HepG2 (cell line): ENCODE data around the gene LCE7A. TPM values are rescaled to one million over a fixed set of nuclear protein-coding genes. Genes with fewer than 3 reads are reported as not detected.

Experiments
- ATAC-seq: fragments of 200-7000 bp; cut with Tn5 transposase; 3 replicates; pipeline ENCODE4 v1.9.1; 2020; ENCODE audit warnings: mild to moderate bottlenecking, moderate library complexity
- BruUV-seq: library from RNA; stranded (reverse); fragments of 400-500 nt; replicated peaks from 2 replicates; lab custom pipeline; 2021; lab: Mats Ljungman, UMichigan
- CTCF ChIA-PET: fragments of 300-600 bp; formaldehyde crosslinking; extraction: SDS; loops from one replicate; lab custom pipeline; 2021; ENCODE audit warnings: low total read pairs, inconsistent platforms, low intra/inter-chr PET ratio; lab: Yijun Ruan, JAX
- POLR2A ChIA-PET: fragments of 350-600 bp; sonication (Branson Sonifier 250); formaldehyde crosslinking; loops from one replicate; lab custom pipeline; 2020; ENCODE audit warnings: antibody characterized with exemption, inconsistent platforms; lab: Yijun Ruan, JAX
- DNase-seq: peaks from one replicate; pipeline ENCODE4 v3.0.0-alpha.2; 2015; ENCODE audit warnings: low spot score
- FAIRE-seq: peaks from 3 replicates; lab custom pipeline; 2011; peaks lifted over from hg19 to GRCh38; lab: Jason Lieb, UNC
- H2AFZ ChIP-seq: one replicate; pipeline ENCODE4 v1.6.1; 2011; ENCODE audit warnings: low read length, inconsistent platforms
- H3K27ac ChIP-seq: fragments of 300-600 bp; 3 replicates; pipeline ENCODE4 v1.8.0; 2011; ENCODE audit warnings: mixed run types, mild to moderate bottlenecking, mixed read lengths, low read length, inconsistent platforms; ENCODE audit not compliant: insufficient read depth; ENCODE audit errors: extremely low read length
- H3K27me3 ChIP-seq, 2 experiments: fragments of 200-600 bp in 1 of 2; 2 replicates in 1 of 2; 3 replicates in 1 of 2; pipeline versions ENCODE4 v1.6.0 to v1.8.0; 2011; ENCODE audit warnings: low read length in 2 of 2, mild to moderate bottlenecking in 2 of 2, moderate library complexity in 2 of 2, inconsistent platforms in 1 of 2; ENCODE audit not compliant: insufficient read depth in 2 of 2, control insufficient read depth in 1 of 2
- H3K36me3 ChIP-seq, 2 experiments: fragments of 200-600 bp in 1 of 2; replicated peaks in 1 of 2; 2 replicates in 1 of 2; 3 replicates in 1 of 2; pipeline versions ENCODE4 v1.5.1 to v1.8.0; 2011; ENCODE audit warnings: low read length in 2 of 2, inconsistent platforms in 1 of 2; ENCODE audit not compliant: insufficient read depth in 2 of 2, control insufficient read depth in 1 of 2
- H3K4me1 ChIP-seq: 2 replicates; pipeline ENCODE4 v1.5.1; 2012; ENCODE audit warnings: low read length, inconsistent platforms; ENCODE audit not compliant: insufficient read depth
- H3K4me2 ChIP-seq: 2 replicates; pipeline ENCODE4 v1.6.0; 2011; ENCODE audit warnings: low read depth, low read length, inconsistent platforms
- H3K4me3 ChIP-seq, 3 experiments: fragments of 200-600 bp in 1 of 3; sonication (generic), shearing (Covaris generic) in 1 of 3; replicated peaks in 1 of 3; 2 replicates each; pipeline ENCODE4 v1.5.1; 2011 to 2016; ENCODE audit warnings: low read length in 3 of 3, inconsistent platforms in 2 of 3, low read depth in 2 of 3, mild to moderate bottlenecking in 2 of 3, control low read depth in 1 of 3, mixed read lengths in 1 of 3; ENCODE audit not compliant: insufficient read depth in 1 of 3
- H3K79me2 ChIP-seq: one replicate; pipeline ENCODE4 v1.6.1; 2011; ENCODE audit warnings: low read length, inconsistent platforms; ENCODE audit not compliant: insufficient read depth
- H3K9ac ChIP-seq: 2 replicates; pipeline ENCODE4 v1.6.0; 2011; ENCODE audit warnings: mild to moderate bottlenecking, low read depth, low read length, inconsistent platforms; ENCODE audit not compliant: insufficient read depth
- H3K9me3 ChIP-seq: 2 replicates; pipeline ENCODE4 v1.5.1; 2012; ENCODE audit warnings: mild to moderate bottlenecking, low read length
- H4K20me1 ChIP-seq: 2 replicates; pipeline ENCODE4 v1.6.0; 2011; ENCODE audit warnings: inconsistent platforms, mild to moderate bottlenecking, low read length, moderate library complexity; ENCODE audit not compliant: insufficient read depth
- ARNT ChIP-seq: fragments of 450-650 bp; IDR thresholded peaks from 2 replicates; pipeline ENCODE4 v1.6.1; 2017
- CHD2 ChIP-seq: IDR thresholded peaks from 2 replicates; pipeline ENCODE4 v1.6.1; 2011; ENCODE audit warnings: low read depth, low read length, improper control_type of control experiment
- FOXC1 ChIP-seq: sonication (generic); formaldehyde crosslinking; IDR thresholded peaks from 2 replicates; pipeline ENCODE4 v1.8.0; 2022; ENCODE audit warnings: mild to moderate bottlenecking, missing genetic modification reagents, borderline replicate concordance
- GPN1 ChIP-seq: sonication (generic); formaldehyde crosslinking; IDR thresholded peaks from 2 replicates; pipeline ENCODE4 v1.5.1; 2020; ENCODE audit warnings: missing genetic modification reagents, borderline replicate concordance
- IKZF4 ChIP-seq: sonication (generic); formaldehyde crosslinking; IDR thresholded peaks from 2 replicates; pipeline ENCODE4 v1.5.1; 2020; ENCODE audit warnings: borderline replicate concordance, mild to moderate bottlenecking, low read depth, missing genetic modification reagents; ENCODE audit errors: not compliant biosample characterization
- KDM4B ChIP-seq: sonication (generic); formaldehyde crosslinking; IDR thresholded peaks from 2 replicates; pipeline ENCODE4 v1.4.0; 2020; ENCODE audit warnings: missing genetic modification reagents
- KDM5B ChIP-seq: sonication (generic); formaldehyde crosslinking; IDR thresholded peaks from 2 replicates; pipeline ENCODE4 v1.4.0; 2020; ENCODE audit warnings: missing genetic modification reagents, mild to moderate bottlenecking, borderline replicate concordance
- MAX ChIP-seq: IDR thresholded peaks from 2 replicates; pipeline ENCODE4 v1.6.1; 2012; ENCODE audit warnings: inconsistent platforms
- PBX3 ChIP-seq: sonication (generic); formaldehyde crosslinking; IDR thresholded peaks from 2 replicates; pipeline ENCODE4 v1.8.1; 2023; ENCODE audit warnings: missing genetic modification reagents, inconsistent platforms, borderline replicate concordance
- SKIL ChIP-seq: sonication (generic); formaldehyde crosslinking; IDR thresholded peaks from 2 replicates; pipeline ENCODE4 v1.8.0; 2022; ENCODE audit warnings: missing genetic modification reagents, mild to moderate bottlenecking, moderate library complexity, borderline replicate concordance
- ZBTB37 ChIP-seq: sonication (generic); formaldehyde crosslinking; IDR thresholded peaks from 2 replicates; pipeline ENCODE4 v1.4.0; 2020; ENCODE audit warnings: mild to moderate bottlenecking, missing genetic modification reagents
- ZNF224 ChIP-seq: sonication (generic); formaldehyde crosslinking; IDR thresholded peaks from 2 replicates; pipeline ENCODE4 v1.5.0; 2020; ENCODE audit warnings: mild to moderate bottlenecking, missing genetic modification reagents
- ZNF260 ChIP-seq: sonication (generic); formaldehyde crosslinking; IDR thresholded peaks from 2 replicates; pipeline ENCODE4 v1.4.0; 2020; ENCODE audit warnings: missing genetic modification reagents, low read depth, mild to moderate bottlenecking, borderline replicate concordance
- ZNF460 ChIP-seq: sonication (generic); formaldehyde crosslinking; IDR thresholded peaks from 2 replicates; pipeline ENCODE4 v1.5.1; 2020; ENCODE audit warnings: missing genetic modification reagents, mild to moderate bottlenecking, borderline replicate concordance
- ZNF557 ChIP-seq: sonication (generic); formaldehyde crosslinking; IDR thresholded peaks from 2 replicates; pipeline ENCODE4 v1.4.0; 2020; ENCODE audit warnings: missing genetic modification reagents
- WGBS: methylation state at CpG from one replicate; pipeline ENCODE4 v1.1.6; 2017; ENCODE audit warnings: low lambda C conversion rate; 5-methylcytosine and 5-hydroxymethylcytosine counted together
- in situ Hi-C: cut with HindIII; loops from 2 replicates; pipeline ENCODE4 v1.10.0; 2017; ENCODE audit warnings: low pct_unique_long_range_greater_than_20kb; ENCODE audit not compliant: extremely low pct_ligation_motif_present
- intact Hi-C: fragments of 100-400 bp; cut with micrococcal nuclease; formaldehyde crosslinking; loops from one replicate; pipeline ENCODE4 v1.10.0; 2022; ENCODE audit not compliant: unreplicated experiment
- polyA plus RNA-seq, 8 experiments: library from polyadenylated mRNA; depleted of rRNA in 3 of 8; stranded (reverse) in 7 of 8; unstranded in 1 of 8; fragments of >200 nt; fragmentation: Illumina TruSeq in 4 of 8; extraction: Trizol in 4 of 8; gene quantifications; 2 replicates each; pipeline versions ENCODE4 v1.2.1 to v1.2.3, GENCODE V29; 2011 to 2016; ENCODE audit warnings: low read depth in 4 of 8, missing spikeins in 1 of 8, mixed read lengths in 1 of 8; ENCODE audit not compliant: insufficient read depth in 1 of 8
- total RNA-seq, 5 experiments: library from RNA; depleted of rRNA; stranded (reverse); fragments of >200 nt; fragmentation: Illumina TruSeq; extraction: Trizol; gene quantifications; 2 replicates each; pipeline ENCODE4 v1.2.3, GENCODE V29; 2016; ENCODE audit warnings: low read depth in 1 of 5

The LCE7A gene
- total and polyA plus RNA-seq, 2 of the 13 experiments (the other 11 are each of a cell fraction or from before 2014, with no cell fraction given) = not detected

- Histone ChIP-seq H3K27me3 (no peaks in the 10 kb centered on the region), H4K20me1 (no peaks in the 10 kb centered on the region), H3K4me2 (no peak overlapping the region), H3K4me3 (no peak overlapping the region)
- ATAC-seq = no peak
- ChIA-PET POLR2A (no interaction called here), CTCF (no interaction called here)
- intact Hi-C loops = no loop called here
- TF ChIP-seq ARNT (no peak), MAX (no peak)
- TF ChIP-seq, all 625 proteins: peak for 0
- H3K9ac ChIP-seq = no peak overlapping the region
- FAIRE-seq = no peak
- no TSS peak for BruUV-seq
- H3K79me2 ChIP-seq = no peaks in the 10 kb centered on the region
- H3K4me1 ChIP-seq = no peaks in the 10 kb centered on the region
- DNase-seq = no peak
- H2AFZ ChIP-seq = no peak overlapping the region
- H3K27ac ChIP-seq = no peak overlapping the region
- no peaks in the 10 kb centered on the region for H3K36me3 ChIP-seq
- no peaks in the 10 kb centered on the region for H3K9me3 ChIP-seq
- in situ Hi-C loops = no loop called here
Measured at GRCh38 chr1:152864443-152864842, 4.6 kb downstream of the LCE7A start.

GRCh38 chr1:152866321-152866720, 6.5 kb downstream of the LCE7A start:
- Histone ChIP-seq H2AFZ (no peak overlapping the region), H3K4me1 (no peaks in the 10 kb centered on the region), H3K36me3 (no peaks in the 10 kb centered on the region), H3K27ac (no peak overlapping the region), H3K27me3 (no peaks in the 10 kb centered on the region), H3K9me3 (no peaks in the 10 kb centered on the region), H3K9ac (no peak overlapping the region), H4K20me1 (no peaks in the 10 kb centered on the region), H3K4me2 (no peak overlapping the region), H3K4me3 (no peak overlapping the region), H3K79me2 (no peaks in the 10 kb centered on the region)
- in situ Hi-C loops = no loop called here
- BruUV-seq = no TSS peak
- CTCF ChIA-PET = no interaction called here
- POLR2A ChIA-PET = no interaction called here
- no peak for FAIRE-seq
- DNase-seq = no peak
- no peak for ATAC-seq
- WGBS = 0% methylated on average over 2 of the region's 2 CpGs
- intact Hi-C loops = loop anchor here (5.0 kb wide), 1 partner anchor 214 kb away; no protein-coding TSS in a partner anchor
- no peak for TF ChIP-seq SKIL
- no peak for TF ChIP-seq ZBTB37 (CRISPR knock-in tag)
- no peak for TF ChIP-seq PBX3
- TF ChIP-seq IKZF4 (CRISPR knock-in tag) = no peak
- no peak for TF ChIP-seq ZNF260
- no peak for TF ChIP-seq ZNF557 (CRISPR knock-in tag)
- TF ChIP-seq GPN1 = no peak
- no peak for TF ChIP-seq CHD2
- no peak for TF ChIP-seq FOXC1 (CRISPR knock-in tag)
- no peak for TF ChIP-seq ZNF224 (CRISPR knock-in tag)
- no peak for TF ChIP-seq KDM4B (CRISPR knock-in tag)
- TF ChIP-seq KDM5B (CRISPR knock-in tag) = no peak
- no peak for TF ChIP-seq ZNF460 (CRISPR knock-in tag)
